ENCODE data around the gene PRDM13. TPM values are rescaled to one million over a fixed set of nuclear protein-coding genes. Genes with fewer than 3 reads are reported as not detected.
A peak's percentile ranks its signal among the peaks of the same experiment; 100 is the strongest.
"Not testable (repeated sequence)": the region's sequence is repeated elsewhere in the genome, so short reads cannot be mapped to it uniquely, and the experiment has no call there.

PRDM13 gene
- total RNA-seq, 2 donors from 2014 or later: not detected

GRCh38 chr6:99608059-99608885, 1.6 kb downstream of the PRDM13 start:
- Mint-ChIP-seq H3K4me1 (ENCODE audit: low read depth in 2 of 2) (peaks cover 38 to 45% of the 10 kb centered on the region in 2 donors), H3K9me3 (no peaks in the 10 kb centered on the region), H3K27ac (no peak overlapping the region), H3K4me3 (peak overlapping the region; percentile 12), H3K36me3 (peaks cover 5% of the 10 kb centered on the region), H3K27me3 (peaks cover 33 to 56% of the 10 kb centered on the region in 2 donors)
- DNase-seq (ENCODE audit: low spot score) (no peak), ATAC-seq (no peak)

GRCh38 chr6:99608886-99609482, 2.4 kb downstream of the PRDM13 start:
- H3K27ac Mint-ChIP-seq: no peak overlapping the region
- DNase-seq (ENCODE audit: low spot score) (no peak), ATAC-seq (no peak)
- H3K9me3 Mint-ChIP-seq: no peaks in the 10 kb centered on the region
- H3K36me3 Mint-ChIP-seq: peaks cover 5% of the 10 kb centered on the region
- peaks cover 34 to 45% of the 10 kb centered on the region in 2 donors for H3K4me1 Mint-ChIP-seq (ENCODE audit: low read depth in 2 of 2)
- H3K4me3 Mint-ChIP-seq: peak overlapping the region; percentile 32
- H3K27me3 Mint-ChIP-seq: peaks cover 33 to 56% of the 10 kb centered on the region in 2 donors

GRCh38 chr6:99609905-99610489, 3.4 kb downstream of the PRDM13 start:
- no peaks in the 10 kb centered on the region for H3K9me3 Mint-ChIP-seq
- H3K27me3 Mint-ChIP-seq: peaks cover 34 to 50% of the 10 kb centered on the region in 2 donors
- peaks cover 34 to 41% of the 10 kb centered on the region in 2 donors for H3K4me1 Mint-ChIP-seq (ENCODE audit: low read depth in 2 of 2)
- ATAC-seq: no peak
- H3K27ac Mint-ChIP-seq: peak overlapping the region; percentile 79 to 80
- H3K36me3 Mint-ChIP-seq: peaks cover 5% of the 10 kb centered on the region
- DNase-seq (ENCODE audit: low spot score): no peak
- peak overlapping the region; percentile 72 for H3K4me3 Mint-ChIP-seq

GRCh38 chr6:99611148-99611547, 4.5 kb downstream of the PRDM13 start:
- Mint-ChIP-seq H3K4me3 (peak overlapping the region; percentile 72), H3K36me3 (peaks cover 3% of the 10 kb centered on the region), H3K9me3 (no peaks in the 10 kb centered on the region), H3K4me1 (ENCODE audit: low read depth in 2 of 2) (peaks cover 34 to 39% of the 10 kb centered on the region in 2 donors), H3K27me3 (peaks cover 32 to 50% of the 10 kb centered on the region in 2 donors), H3K27ac (peak overlapping the region; percentile 79 to 80)
- DNase-seq (ENCODE audit: low spot score) (no peak), ATAC-seq (peak; percentile 55 to 67)

- peaks cover 31 to 55% of the 10 kb centered on the region in 2 donors for H3K27me3 Mint-ChIP-seq
- no peak overlapping the region for H3K27ac Mint-ChIP-seq
- DNase-seq (ENCODE audit: low spot score) (no peak), ATAC-seq (peak in 1 of 2 donors; percentile 4)
- no peak overlapping the region for H3K4me3 Mint-ChIP-seq
- no peaks in the 10 kb centered on the region for H3K9me3 Mint-ChIP-seq
- no peaks in the 10 kb centered on the region for H3K36me3 Mint-ChIP-seq
- H3K4me1 Mint-ChIP-seq (ENCODE audit: low read depth in 2 of 2): peaks cover 34% of the 10 kb centered on the region in 2 donors
These were observed 6.1 kb downstream of the PRDM13 start for GRCh38 chr6:99612551-99613408.

GRCh38 chr6:99613409-99613704, 6.7 kb downstream of the PRDM13 start:
- Mint-ChIP-seq H3K27me3 (peaks cover 30 to 55% of the 10 kb centered on the region in 2 donors), H3K4me3 (no peak overlapping the region), H3K4me1 (ENCODE audit: low read depth in 2 of 2) (peaks cover 29 to 34% of the 10 kb centered on the region in 2 donors)

GRCh38 chr6:99613705-99614429, 7.2 kb downstream of the PRDM13 start:
- ATAC-seq: peak; percentile 85 to 87
- Mint-ChIP-seq H3K9me3 (peaks cover 3% of the 10 kb centered on the region), H3K27ac (no peak overlapping the region), H3K4me3 (peak overlapping the region; percentile 78), H3K4me1 (ENCODE audit: low read depth in 2 of 2) (peaks cover 29 to 33% of the 10 kb centered on the region in 2 donors), H3K36me3 (no peaks in the 10 kb centered on the region), H3K27me3 (peaks cover 31 to 52% of the 10 kb centered on the region in 2 donors)
- DNase-seq (ENCODE audit: low spot score): peak; percentile 62

More at GRCh38 chr6:99613409-99613704, 6.7 kb downstream of the PRDM13 start:
- Mint-ChIP-seq H3K36me3 (no peaks in the 10 kb centered on the region), H3K9me3 (peaks cover 2% of the 10 kb centered on the region), H3K27ac (no peak overlapping the region)
- DNase-seq (ENCODE audit: low spot score) (no peak), ATAC-seq (peak; percentile 73 to 85)

- H3K27me3 Mint-ChIP-seq: peaks cover 29 to 49% of the 10 kb centered on the region in 2 donors
- DNase-seq (ENCODE audit: low spot score) (no peak), ATAC-seq (peak in 1 of 2 donors; percentile 41)
- H3K9me3 Mint-ChIP-seq: peaks cover 3% of the 10 kb centered on the region
- no peak overlapping the region for H3K27ac Mint-ChIP-seq
- no peaks in the 10 kb centered on the region for H3K36me3 Mint-ChIP-seq
- peak overlapping the region; percentile 78 for H3K4me3 Mint-ChIP-seq
- peaks cover 24 to 28% of the 10 kb centered on the region in 2 donors for H3K4me1 Mint-ChIP-seq (ENCODE audit: low read depth in 2 of 2)
These were observed 8.0 kb downstream of the PRDM13 start for GRCh38 chr6:99614430-99615186.

GRCh38 chr6:99617131-99617530, 10.5 kb downstream of the PRDM13 start:
- H3K27me3 Mint-ChIP-seq: peaks cover 36 to 66% of the 10 kb centered on the region in 2 donors
- no peak overlapping the region for H3K27ac Mint-ChIP-seq
- peaks cover 3% of the 10 kb centered on the region for H3K9me3 Mint-ChIP-seq
- ATAC-seq (no peak), DNase-seq (ENCODE audit: low spot score) (no peak)
- H3K4me1 Mint-ChIP-seq (ENCODE audit: low read depth in 2 of 2): peaks cover 4 to 7% of the 10 kb centered on the region in 2 donors
- no peaks in the 10 kb centered on the region for H3K36me3 Mint-ChIP-seq
- no peak overlapping the region for H3K4me3 Mint-ChIP-seq

GRCh38 chr6:99618649-99619408, 12.2 kb downstream of the PRDM13 start:
- Mint-ChIP-seq H3K4me3 (no peak overlapping the region), H3K4me1 (ENCODE audit: low read depth in 2 of 2) (peaks cover 4 to 7% of the 10 kb centered on the region in 2 donors), H3K36me3 (no peaks in the 10 kb centered on the region), H3K27ac (no peak overlapping the region), H3K27me3 (peaks cover 44 to 83% of the 10 kb centered on the region in 2 donors), H3K9me3 (peaks cover 3% of the 10 kb centered on the region)
- DNase-seq (ENCODE audit: low spot score) (no peak), ATAC-seq (no peak)

- no peaks in the 10 kb centered on the region for H3K36me3 Mint-ChIP-seq
- no peak for ATAC-seq
- H3K4me3 Mint-ChIP-seq: no peak overlapping the region
- H3K9me3 Mint-ChIP-seq: peaks cover 3% of the 10 kb centered on the region
- DNase-seq (ENCODE audit: low spot score): no peak
- peaks cover 47 to 88% of the 10 kb centered on the region in 2 donors for H3K27me3 Mint-ChIP-seq
- peaks cover 4 to 6% of the 10 kb centered on the region in 2 donors for H3K4me1 Mint-ChIP-seq (ENCODE audit: low read depth in 2 of 2)
- no peak overlapping the region for H3K27ac Mint-ChIP-seq
These were observed 12.8 kb downstream of the PRDM13 start for GRCh38 chr6:99619409-99619762.

GRCh38 chr6:99622044-99622443, 15.4 kb downstream of the PRDM13 start:
- H3K4me1 Mint-ChIP-seq (ENCODE audit: low read depth in 2 of 2); ATAC-seq; H3K9me3 Mint-ChIP-seq; H3K36me3 Mint-ChIP-seq; H3K4me3 Mint-ChIP-seq; DNase-seq (ENCODE audit: low spot score); H3K27ac Mint-ChIP-seq: not testable (repeated sequence)
- H3K27me3 Mint-ChIP-seq: peaks cover 45 to 80% of the 10 kb centered on the region in 2 donors

Data from natural killer cell treated with Interleukin-12 subunit alpha and Interleukin-12 subunit beta and Interleukin-15 and Interleukin-18, amount 100 ng/mL, for 72 hours (primary cell).